ENCODE results near the gene MYOZ2.

DNA sequence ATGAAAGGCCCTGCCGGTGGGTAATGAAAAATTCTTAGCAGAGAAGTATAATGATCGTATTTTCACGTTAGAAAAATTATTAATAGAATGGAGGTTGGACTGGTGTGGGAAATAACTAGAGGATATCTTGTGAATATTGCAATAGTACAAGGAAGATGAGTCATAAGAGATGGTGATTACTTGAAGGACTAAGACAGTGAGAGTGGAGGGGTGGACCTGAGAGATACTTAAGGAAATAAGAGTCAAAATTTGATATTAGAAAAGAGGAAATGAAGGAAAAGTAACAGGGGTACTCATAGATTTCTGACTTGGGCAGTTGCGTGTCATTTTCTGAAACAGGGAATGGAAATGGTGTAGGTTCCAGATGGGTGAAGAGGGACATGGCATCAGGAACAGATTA lies 75.1 kb downstream of the MYOZ2 start:
- TF ChIP-seq, protein P1, sequence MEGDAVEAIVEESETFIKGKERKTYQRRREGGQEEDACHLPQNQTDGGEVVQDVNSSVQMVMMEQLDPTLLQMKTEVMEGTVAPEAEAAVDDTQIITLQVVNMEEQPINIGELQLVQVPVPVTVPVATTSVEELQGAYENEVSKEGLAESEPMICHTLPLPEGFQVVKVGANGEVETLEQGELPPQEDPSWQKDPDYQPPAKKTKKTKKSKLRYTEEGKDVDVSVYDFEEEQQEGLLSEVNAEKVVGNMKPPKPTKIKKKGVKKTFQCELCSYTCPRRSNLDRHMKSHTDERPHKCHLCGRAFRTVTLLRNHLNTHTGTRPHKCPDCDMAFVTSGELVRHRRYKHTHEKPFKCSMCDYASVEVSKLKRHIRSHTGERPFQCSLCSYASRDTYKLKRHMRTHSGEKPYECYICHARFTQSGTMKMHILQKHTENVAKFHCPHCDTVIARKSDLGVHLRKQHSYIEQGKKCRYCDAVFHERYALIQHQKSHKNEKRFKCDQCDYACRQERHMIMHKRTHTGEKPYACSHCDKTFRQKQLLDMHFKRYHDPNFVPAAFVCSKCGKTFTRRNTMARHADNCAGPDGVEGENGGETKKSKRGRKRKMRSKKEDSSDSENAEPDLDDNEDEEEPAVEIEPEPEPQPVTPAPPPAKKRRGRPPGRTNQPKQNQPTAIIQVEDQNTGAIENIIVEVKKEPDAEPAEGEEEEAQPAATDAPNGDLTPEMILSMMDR (IDR thresholded peaks at IDR 0.05; ENCODE audit: insufficient read depth, low read length, poor library complexity, severe bottlenecking) = no peak
- no peak for TF ChIP-seq EZH2phosphoT487 (conservative IDR thresholded peaks at IDR 0.05; ENCODE audit: low read length)

Data from SU-DHL-6 (cell line).